ENCODE data around the gene KIF9.

DNA sequence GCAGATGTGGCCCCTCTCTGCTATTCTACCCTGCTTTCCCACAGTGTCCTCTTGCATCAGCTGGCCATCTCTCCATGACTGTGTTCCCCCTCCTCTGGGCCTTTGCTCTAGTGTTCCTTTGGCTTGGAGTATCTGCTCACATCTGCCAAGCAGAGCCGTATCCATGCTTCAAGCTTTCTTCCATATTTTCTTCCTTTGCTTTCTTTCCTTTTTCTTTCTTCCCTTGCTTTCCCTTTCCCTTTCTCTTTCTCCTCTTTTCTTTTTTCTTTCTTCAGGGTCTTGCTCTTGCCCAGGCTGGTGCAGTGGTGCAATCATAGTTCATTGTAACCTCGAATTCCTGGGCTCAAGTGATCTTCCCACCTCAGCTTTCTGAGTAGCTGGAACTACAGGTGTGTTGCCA is 12.7 kb upstream of the KIF9 start:
- TF ChIP-seq CTCF (IDR thresholded peaks at IDR 0.05) (no peak), POLR2A (IDR thresholded peaks at IDR 0.05) (no peak)

Measured in vagina (tissue), 2 donors.